Camera-type eye (tissue), 1 donor: ENCODE results near the gene DUOX1. TPM values are rescaled to one million over a fixed set of nuclear protein-coding genes. Genes with fewer than 3 reads are reported as not detected.

Experiments
- total RNA-seq: library from RNA; depleted of rRNA; stranded (reverse); fragments of >200 nt; gene quantifications from one replicate; pipeline ENCODE4 v1.2.3, GENCODE V29; 2014

The DUOX1 gene
- total RNA-seq, result 2.0 TPM

GRCh38 chr15:45129651-45130129 lies at the start of gene DUOX1, which contains the start of gene DUOXA1:
DUOX1 (plus strand) TSS chr15:45129994; CDS start chr15:45131967, 1,973 bp downstream.
DUOXA1 (minus strand) TSS chr15:45129879; CDS start chr15:45123014, 6,865 bp downstream.

GRCh38 chr15:45114076-45114750 lies 15.6 kb upstream of the DUOX1 start, which contains the start of the genes DUOX2 and DUOXA2:
DUOX2 (minus strand) TSS chr15:45114172; CDS start chr15:45113411, 761 bp downstream.
DUOXA2 (plus strand) TSS chr15:45114326; CDS start chr15:45114606, 280 bp downstream.

GRCh38 chr15:45187894-45188830 lies 58.4 kb downstream of the DUOX1 start, which contains the start of gene SHF:
SHF (minus strand) TSS chr15:45187966; CDS start chr15:45187951, 15 bp downstream.

Other genes with a start within 250 kb of the DUOX1 start
- not detected for gene TERB2, start 173.3 kb upstream of the DUOX1 start, total RNA-seq
- gene SORD, start 106.8 kb upstream of the DUOX1 start, total RNA-seq, result 25.8 TPM
- 0.11 TPM for gene DUOX2, start 15.8 kb upstream of the DUOX1 start, total RNA-seq
- gene DUOXA2, start 15.7 kb upstream of the DUOX1 start, total RNA-seq, result not detected
- gene DUOXA1, start 115 bp upstream of the DUOX1 start, total RNA-seq, result 2.0 TPM
- 40.8 TPM for gene SHF, start 58.0 kb downstream of the DUOX1 start, total RNA-seq
- gene SLC28A2, start 122.2 kb downstream of the DUOX1 start, total RNA-seq, result not detected
- gene GATM, start 248.6 kb downstream of the DUOX1 start, total RNA-seq, result 49.4 TPM